OCI-LY3 (cell line): Measurements from ENCODE around the gene DCHS2.

Experiments used
- CTCF ChIP-seq: fragments of 200-600, 300-600 bp; sonication (generic); IDR thresholded peaks from 2 replicates; pipeline ENCODE4 v1.5.1; 2014; ENCODE audit warnings: antibody characterized with exemption, low read length, low read depth
- EZH2phosphoT487 ChIP-seq: fragments of 200-600 bp; shearing (Covaris generic); IDR thresholded peaks from 2 replicates; pipeline ENCODE4 v1.6.1; 2018; ENCODE audit warnings: antibody characterized with exemption, mixed run types, low read depth

- TF ChIP-seq CTCF (no peak), EZH2phosphoT487 (no peak)
These were observed 261.5 kb downstream of the DCHS2 start for GRCh38 chr4:154230091-154230490.
